DND-41 (cell line): ENCODE results near the gene CC2D2B.

Experiments used
- EZH2 ChIP-seq: IDR thresholded peaks from 3 replicates; pipeline ENCODE4 v1.6.1; 2012; ENCODE audit warnings: borderline replicate concordance, low read depth, mild to moderate bottlenecking, moderate library complexity, low read length, inconsistent platforms; ENCODE audit not compliant: severe bottlenecking
- TF ChIP-seq, protein P1 (sequence below): IDR thresholded peaks from 2 replicates; pipeline ENCODE4 v1.5.1; 2012; ENCODE audit warnings: borderline replicate concordance, low read length, moderate library complexity, mild to moderate bottlenecking; ENCODE audit not compliant: poor library complexity, severe bottlenecking; ENCODE audit errors: extremely low read depth

- TF ChIP-seq, protein P1, sequence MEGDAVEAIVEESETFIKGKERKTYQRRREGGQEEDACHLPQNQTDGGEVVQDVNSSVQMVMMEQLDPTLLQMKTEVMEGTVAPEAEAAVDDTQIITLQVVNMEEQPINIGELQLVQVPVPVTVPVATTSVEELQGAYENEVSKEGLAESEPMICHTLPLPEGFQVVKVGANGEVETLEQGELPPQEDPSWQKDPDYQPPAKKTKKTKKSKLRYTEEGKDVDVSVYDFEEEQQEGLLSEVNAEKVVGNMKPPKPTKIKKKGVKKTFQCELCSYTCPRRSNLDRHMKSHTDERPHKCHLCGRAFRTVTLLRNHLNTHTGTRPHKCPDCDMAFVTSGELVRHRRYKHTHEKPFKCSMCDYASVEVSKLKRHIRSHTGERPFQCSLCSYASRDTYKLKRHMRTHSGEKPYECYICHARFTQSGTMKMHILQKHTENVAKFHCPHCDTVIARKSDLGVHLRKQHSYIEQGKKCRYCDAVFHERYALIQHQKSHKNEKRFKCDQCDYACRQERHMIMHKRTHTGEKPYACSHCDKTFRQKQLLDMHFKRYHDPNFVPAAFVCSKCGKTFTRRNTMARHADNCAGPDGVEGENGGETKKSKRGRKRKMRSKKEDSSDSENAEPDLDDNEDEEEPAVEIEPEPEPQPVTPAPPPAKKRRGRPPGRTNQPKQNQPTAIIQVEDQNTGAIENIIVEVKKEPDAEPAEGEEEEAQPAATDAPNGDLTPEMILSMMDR, result no peak
- no peak for TF ChIP-seq EZH2
Observed at GRCh38 chr10:95998255-95998784, 90.5 kb downstream of the CC2D2B start.
